Sigmoid colon (tissue), 7 donors: ENCODE data around the gene RAPGEF2. TPM values are rescaled to one million over a fixed set of nuclear protein-coding genes. Genes with fewer than 3 reads are reported as not detected.

Experiments
- DNase-seq: peaks from one replicate; pipeline ENCODE4 v3.0.0-alpha.2; 2019
- H3K27ac ChIP-seq, 4 donors: fragments of 200-600 bp; sonication (generic); one replicate each; pipeline ENCODE4 v1.5.1; 2016 to 2019; ENCODE audit warnings: mild to moderate bottlenecking in 1 of 4
- H3K27me3 ChIP-seq, 3 donors: fragments of 200-600 bp; sonication (generic); one replicate each; pipeline ENCODE4 v1.5.1; 2019; ENCODE audit warnings: mild to moderate bottlenecking in 1 of 3
- H3K36me3 ChIP-seq, 4 donors: fragments of 200-600 bp; sonication (generic); one replicate each; pipeline ENCODE4 v1.5.1; 2016 to 2019
- H3K4me1 ChIP-seq, 4 donors: fragments of 200-600 bp; sonication (generic); one replicate each; pipeline ENCODE4 v1.5.1; 2017 to 2019
- H3K4me3 ChIP-seq, 4 donors: fragments of 200-600 bp; sonication (generic); one replicate each; pipeline ENCODE4 v1.5.1; 2017 to 2019; ENCODE audit warnings: mild to moderate bottlenecking in 2 of 4, moderate library complexity in 1 of 4
- H3K9me3 ChIP-seq, 4 donors: fragments of 200-600 bp in 3 of 4; sonication (generic) in 3 of 4; one replicate each; pipeline versions ENCODE4 v1.5.1 to v1.6.1; 2013 to 2019
- EP300 ChIP-seq, 4 donors: sonication (generic); formaldehyde crosslinking; IDR thresholded peaks; one replicate each; pipeline ENCODE4 v1.6.1; 2017; ENCODE audit warnings: antibody characterized with exemption in 4 of 4
- POLR2A ChIP-seq, 2 donors: fragments of 450-650 bp; IDR thresholded peaks; one replicate each; pipeline ENCODE4 v1.6.1; 2016; ENCODE audit warnings: antibody characterized with exemption in 2 of 2, mild to moderate bottlenecking in 2 of 2, moderate library complexity in 2 of 2
- POLR2AphosphoS5 ChIP-seq, 4 donors: sonication (generic); formaldehyde crosslinking; IDR thresholded peaks; one replicate each; pipeline ENCODE4 v1.6.1; 2017; ENCODE audit warnings: antibody characterized with exemption in 4 of 4
- WGBS, 2 donors: extraction: QIAGEN DNeasy Blood & Tissue Kit; methylation state at CpG; one replicate each; pipeline ENCODE4 v1.1.7; 2013; 5-methylcytosine and 5-hydroxymethylcytosine counted together
- intact Hi-C: fragments of 100-400 bp; cut with DNase I; formaldehyde crosslinking; loops from one replicate; pipeline ENCODE4 v1.15.1; 2023
- polyA plus RNA-seq, 3 donors: library from polyadenylated mRNA; stranded (reverse); fragments of 200-250 nt; gene quantifications; one replicate each; pipeline ENCODE4 v1.2.3, GENCODE V29; 2013
- total RNA-seq, 4 donors: library from RNA; depleted of rRNA; stranded (reverse); fragments of >200 nt; gene quantifications; one replicate each; pipeline ENCODE4 v1.1.0, GENCODE V29; 2016
- TF ChIP-seq, protein P1 (sequence below), 4 experiments: fragments of 450-650 bp in 3 of 4; fragments of 200-600 bp in 1 of 4; IDR thresholded peaks; one replicate each; pipeline ENCODE4 v1.5.1; 2016 to 2019; ENCODE audit warnings: antibody characterized with exemption in 4 of 4, mild to moderate bottlenecking in 3 of 4, moderate library complexity in 2 of 4
- donor health status: healthy with polysubstance abuse.
- donor health status: Bipolar disorder and iron deficiency.
- donor health status: healthy.

Gene RAPGEF2
- total and polyA plus RNA-seq, 7 donors, result 7.8 to 63.1 (median 34.2) TPM

DNA sequence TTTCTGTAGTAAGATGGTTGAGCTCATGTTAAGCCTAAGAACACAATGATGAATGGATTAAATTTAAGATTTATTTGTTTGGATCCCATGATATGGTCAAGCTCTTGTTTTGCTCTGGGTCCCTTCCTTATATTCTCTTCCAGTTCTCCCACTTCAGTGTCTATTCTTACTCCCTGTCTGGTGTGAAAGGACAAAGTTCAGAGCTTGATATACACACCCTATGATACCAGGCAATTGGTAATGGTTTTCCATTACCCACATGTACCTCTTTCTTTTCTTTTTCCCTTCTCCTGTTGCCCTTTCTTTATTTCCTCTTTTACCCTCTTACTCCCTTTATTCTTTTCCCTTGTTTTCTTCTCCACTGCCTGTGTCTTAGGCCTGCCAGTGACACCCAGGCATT lies 223.6 kb downstream of the RAPGEF2 start:
- no peak for DNase-seq
- Histone ChIP-seq H3K9me3 (no peaks in the 10 kb centered on the region), H3K27me3 (no peaks in the 10 kb centered on the region), H3K4me1 (no peaks in the 10 kb centered on the region), H3K36me3 (peaks cover 0 to 42% (median 13%) of the 10 kb centered on the region in 4 donors), H3K4me3 (no peak overlapping the region), H3K27ac (no peak overlapping the region)
- TF ChIP-seq, protein P1, sequence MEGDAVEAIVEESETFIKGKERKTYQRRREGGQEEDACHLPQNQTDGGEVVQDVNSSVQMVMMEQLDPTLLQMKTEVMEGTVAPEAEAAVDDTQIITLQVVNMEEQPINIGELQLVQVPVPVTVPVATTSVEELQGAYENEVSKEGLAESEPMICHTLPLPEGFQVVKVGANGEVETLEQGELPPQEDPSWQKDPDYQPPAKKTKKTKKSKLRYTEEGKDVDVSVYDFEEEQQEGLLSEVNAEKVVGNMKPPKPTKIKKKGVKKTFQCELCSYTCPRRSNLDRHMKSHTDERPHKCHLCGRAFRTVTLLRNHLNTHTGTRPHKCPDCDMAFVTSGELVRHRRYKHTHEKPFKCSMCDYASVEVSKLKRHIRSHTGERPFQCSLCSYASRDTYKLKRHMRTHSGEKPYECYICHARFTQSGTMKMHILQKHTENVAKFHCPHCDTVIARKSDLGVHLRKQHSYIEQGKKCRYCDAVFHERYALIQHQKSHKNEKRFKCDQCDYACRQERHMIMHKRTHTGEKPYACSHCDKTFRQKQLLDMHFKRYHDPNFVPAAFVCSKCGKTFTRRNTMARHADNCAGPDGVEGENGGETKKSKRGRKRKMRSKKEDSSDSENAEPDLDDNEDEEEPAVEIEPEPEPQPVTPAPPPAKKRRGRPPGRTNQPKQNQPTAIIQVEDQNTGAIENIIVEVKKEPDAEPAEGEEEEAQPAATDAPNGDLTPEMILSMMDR (IDR thresholded peaks at IDR 0.05), result no peak
- TF ChIP-seq EP300 (IDR thresholded peaks at IDR 0.05) (no peak), POLR2A (IDR thresholded peaks at IDR 0.05) (no peak), POLR2AphosphoS5 (IDR thresholded peaks at IDR 0.05) (no peak)
- intact Hi-C loops, result no loop called here

DNA sequence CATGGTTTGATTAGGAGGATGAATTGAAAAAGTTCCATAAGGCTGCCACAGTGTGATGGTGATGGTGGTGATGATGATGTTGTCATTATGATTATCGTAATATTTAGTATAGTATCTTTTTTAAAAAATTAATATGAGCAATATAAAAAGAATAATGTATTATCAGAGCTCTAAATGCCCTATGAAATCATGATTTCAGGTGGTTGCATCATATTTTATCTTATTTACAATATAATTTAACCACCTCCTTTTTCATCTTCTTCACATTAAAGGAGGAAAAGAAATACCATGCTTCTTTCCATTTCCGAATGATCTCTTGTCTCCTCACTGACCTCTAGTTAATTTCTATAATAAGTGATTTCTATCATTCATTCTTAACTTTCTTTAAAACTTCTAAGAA lies 225.9 kb downstream of the RAPGEF2 start:
- WGBS, 2 donors, result 94 to 99% methylated on average over 2 of the region's 2 CpGs
- no peak for DNase-seq
- TF ChIP-seq, protein P1 (IDR thresholded peaks at IDR 0.05), result no peak
- no peak for TF ChIP-seq POLR2A (IDR thresholded peaks at IDR 0.05)
- no peak for TF ChIP-seq POLR2AphosphoS5 (IDR thresholded peaks at IDR 0.05)
- TF ChIP-seq EP300 (IDR thresholded peaks at IDR 0.05), result no peak

DNA sequence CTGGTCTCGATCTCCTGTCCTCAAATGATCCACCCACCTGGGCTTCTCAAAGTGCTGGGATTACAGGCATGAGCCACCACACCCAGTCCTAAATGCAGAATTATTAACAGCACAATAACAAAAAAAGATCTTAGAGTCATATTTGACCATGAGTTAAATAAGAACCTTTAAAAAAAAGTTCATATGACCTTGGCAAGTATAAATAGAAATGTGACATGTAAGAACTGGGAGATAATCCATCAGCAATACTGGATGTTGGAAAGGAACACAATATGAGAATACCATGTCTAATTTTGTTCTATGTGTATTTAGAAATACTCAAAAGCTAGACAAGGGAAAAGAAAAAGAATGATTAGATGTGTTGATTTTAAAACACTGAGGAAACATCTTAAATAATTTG lies 231.6 kb downstream of the RAPGEF2 start:
- Histone ChIP-seq H3K27me3 (no peaks in the 10 kb centered on the region), H3K4me3 (no peak overlapping the region), H3K36me3 (peaks cover under 1 to 59% (median 12%) of the 10 kb centered on the region in 4 donors), H3K9me3 (no peaks in the 10 kb centered on the region), H3K4me1 (no peaks in the 10 kb centered on the region), H3K27ac (no peak overlapping the region)
- intact Hi-C loops, result no loop called here
- WGBS, 2 donors, result 96 to 98% methylated on average over 1 of the region's 1 CpG
- no peak for DNase-seq
- TF ChIP-seq POLR2A (IDR thresholded peaks at IDR 0.05), result no peak
- TF ChIP-seq EP300 (IDR thresholded peaks at IDR 0.05), result no peak
- TF ChIP-seq POLR2AphosphoS5 (IDR thresholded peaks at IDR 0.05), result no peak
- TF ChIP-seq, protein P1 (IDR thresholded peaks at IDR 0.05), result no peak

More for the DNA sequence above, 225.9 kb downstream of the RAPGEF2 start:
- H3K4me1 ChIP-seq, result no peaks in the 10 kb centered on the region
- H3K4me3 ChIP-seq, result no peak overlapping the region
- H3K27ac ChIP-seq, result no peak overlapping the region
- intact Hi-C loops, result no loop called here
- H3K27me3 ChIP-seq, result no peaks in the 10 kb centered on the region
- no peaks in the 10 kb centered on the region for H3K9me3 ChIP-seq
- H3K36me3 ChIP-seq, result peaks cover 0 to 41% (median 8%) of the 10 kb centered on the region in 4 donors

DNA sequence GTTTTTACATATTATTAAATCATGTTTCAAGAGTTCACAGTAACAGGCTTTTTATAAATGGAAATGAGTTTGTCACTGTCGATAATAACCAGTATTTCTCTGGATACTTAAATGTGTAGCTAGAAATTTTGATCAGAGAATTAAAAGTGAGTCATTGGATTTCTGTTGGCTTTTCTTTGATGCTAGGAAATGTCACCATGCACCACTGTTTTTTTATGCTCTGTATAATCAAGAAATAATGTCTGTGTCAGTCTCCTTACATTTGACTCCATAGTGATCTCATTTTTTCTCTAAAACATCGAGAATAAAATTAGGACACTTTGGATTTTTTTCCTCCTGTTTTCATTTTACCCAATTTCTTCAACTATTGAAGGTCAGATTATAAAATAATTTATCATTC lies 234.2 kb downstream of the RAPGEF2 start:
- H3K36me3 ChIP-seq, result peaks cover 9 to 56% (median 11%) of the 10 kb centered on the region in 4 donors
- TF ChIP-seq, protein P1 (IDR thresholded peaks at IDR 0.05), result no peak
- TF ChIP-seq POLR2A (IDR thresholded peaks at IDR 0.05), result no peak
- no peak for TF ChIP-seq POLR2AphosphoS5 (IDR thresholded peaks at IDR 0.05)
- TF ChIP-seq EP300 (IDR thresholded peaks at IDR 0.05), result no peak
- no peak for DNase-seq
- no peak overlapping the region for H3K27ac ChIP-seq
- H3K9me3 ChIP-seq, result no peaks in the 10 kb centered on the region
- no peaks in the 10 kb centered on the region for H3K4me1 ChIP-seq
- intact Hi-C loops, result no loop called here
- 93 to 95% methylated on average over 2 of the region's 2 CpGs for WGBS, 2 donors
- no peaks in the 10 kb centered on the region for H3K27me3 ChIP-seq
- no peak overlapping the region for H3K4me3 ChIP-seq

DNA sequence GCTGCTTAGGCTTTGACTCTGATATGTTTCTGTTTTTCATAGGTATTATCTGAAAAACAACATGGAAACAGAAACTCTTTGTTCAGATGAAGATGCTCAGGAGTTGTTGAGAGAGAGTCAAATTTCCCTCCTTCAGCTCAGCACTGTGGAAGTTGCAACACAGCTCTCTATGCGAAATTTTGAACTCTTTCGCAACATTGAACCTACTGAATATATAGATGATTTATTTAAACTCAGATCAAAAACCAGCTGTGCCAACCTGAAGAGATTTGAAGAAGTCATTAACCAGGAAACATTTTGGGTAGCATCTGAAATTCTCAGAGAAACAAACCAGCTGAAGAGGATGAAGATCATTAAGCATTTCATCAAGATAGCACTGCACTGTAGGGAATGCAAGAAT lies 238.6 kb downstream of the RAPGEF2 start:
- Histone ChIP-seq H3K36me3 (peaks cover 23 to 81% (median 28%) of the 10 kb centered on the region in 4 donors), H3K4me1 (no peaks in the 10 kb centered on the region), H3K9me3 (no peaks in the 10 kb centered on the region), H3K4me3 (no peak overlapping the region), H3K27me3 (no peaks in the 10 kb centered on the region), H3K27ac (no peak overlapping the region)
- WGBS, 2 donors, result 84 to 86% methylated on average over 2 of the region's 2 CpGs
- intact Hi-C loops, result no loop called here
- TF ChIP-seq, protein P1 (IDR thresholded peaks at IDR 0.05), result no peak
- no peak for TF ChIP-seq POLR2AphosphoS5 (IDR thresholded peaks at IDR 0.05)
- no peak for TF ChIP-seq POLR2A (IDR thresholded peaks at IDR 0.05)
- TF ChIP-seq EP300 (IDR thresholded peaks at IDR 0.05), result no peak
- DNase-seq, result no peak
